Posterior vena cava (tissue), 2 donors: Measurements from ENCODE around the gene PSMF1. TPM values are rescaled to one million over a fixed set of nuclear protein-coding genes. Genes with fewer than 3 reads are reported as not detected.

Experiments used
- DNase-seq: peaks from one replicate; pipeline ENCODE4 v3.0.0-alpha.2; 2020; ENCODE audit warnings: low spot score
- intact Hi-C, 2 donors: fragments of 100-400 bp; cut with DNase I; formaldehyde crosslinking; loops; one replicate each; pipeline versions ENCODE4 v1.14.1 to v1.14.2; 2022 to 2023
- total RNA-seq, 2 donors: library from RNA; stranded (reverse); fragmentation: NEBNext Ultra II Directional; extraction: Animal tissue kit (Norgen Biotek cat#: 25700); gene quantifications; one replicate each; pipeline ENCODE4 v1.2.1, GENCODE V29; 2021
- donor health status: DM: yes; HTN: yes; CAD: no.
- donor health status: DM: yes; HTN: yes; CAD: no.

PSMF1 gene
- total RNA-seq, 2 donors from 2014 or later: 97.6 to 110 TPM

DNA sequence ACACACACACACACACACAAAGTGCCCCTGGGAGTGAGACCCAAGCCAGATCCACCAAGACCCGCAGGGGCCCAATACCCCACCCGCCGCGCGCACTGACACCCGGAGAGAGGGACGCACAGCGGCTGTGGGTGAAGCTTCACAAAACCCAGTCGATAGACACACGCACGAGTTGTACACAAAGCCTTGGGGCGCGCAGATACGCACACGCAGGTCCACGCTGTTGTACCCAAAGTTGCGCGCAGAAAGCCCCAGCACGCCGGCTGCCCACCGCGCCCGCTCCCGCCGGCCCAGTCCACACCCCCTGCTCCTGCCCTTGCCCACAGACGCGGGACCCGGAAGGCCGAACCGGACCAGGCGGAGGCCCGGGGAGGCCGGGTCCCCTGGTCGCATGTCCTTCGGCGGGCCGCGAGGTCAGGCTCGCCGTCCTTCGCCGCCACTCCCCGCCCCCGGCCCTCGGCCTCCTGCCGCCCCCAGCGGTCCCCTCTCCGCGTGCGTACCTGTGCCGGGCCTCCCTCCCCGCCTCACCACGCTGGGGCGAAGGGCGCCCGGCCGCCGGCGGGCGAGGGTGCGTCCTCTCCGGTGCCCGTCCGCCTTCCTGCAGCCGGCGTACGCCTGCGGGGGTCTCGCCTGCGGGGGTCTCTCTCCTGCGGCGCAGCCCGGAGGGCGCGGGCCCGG, 66.4 kb downstream of the PSMF1 start, which contains the start of gene TMEM74B:
TMEM74B (minus strand) TSS at position 344 of the 678 bp plus-strand sequence. CDS start 1,180 bp downstream, outside the sequence.
- DNase-seq: no peak
- intact Hi-C loops: no loop called here

DNA sequence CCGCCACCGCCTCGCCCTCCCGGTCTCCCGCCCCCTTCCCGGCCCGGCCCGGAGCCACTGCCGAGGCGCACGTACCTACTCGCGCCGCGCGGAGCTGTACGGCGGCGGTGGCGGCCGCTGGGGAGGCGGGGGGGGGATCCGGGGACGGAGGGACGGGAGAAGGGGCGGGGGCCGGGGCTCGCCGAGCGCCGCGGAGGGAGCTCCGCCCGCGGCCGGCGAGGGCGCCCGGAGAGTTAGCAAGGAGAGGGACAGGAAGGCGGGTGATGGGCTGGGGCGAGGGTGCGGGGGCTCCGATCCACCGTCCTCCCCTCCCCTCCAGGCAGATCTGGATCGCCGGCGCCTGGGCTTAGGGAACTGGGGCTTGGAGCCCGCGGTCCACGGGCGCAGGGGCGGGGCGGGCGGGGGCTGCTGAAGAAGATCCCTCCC, 66.9 kb downstream of the PSMF1 start:
- DNase-seq: no peak
- intact Hi-C loops: no loop called here

DNA sequence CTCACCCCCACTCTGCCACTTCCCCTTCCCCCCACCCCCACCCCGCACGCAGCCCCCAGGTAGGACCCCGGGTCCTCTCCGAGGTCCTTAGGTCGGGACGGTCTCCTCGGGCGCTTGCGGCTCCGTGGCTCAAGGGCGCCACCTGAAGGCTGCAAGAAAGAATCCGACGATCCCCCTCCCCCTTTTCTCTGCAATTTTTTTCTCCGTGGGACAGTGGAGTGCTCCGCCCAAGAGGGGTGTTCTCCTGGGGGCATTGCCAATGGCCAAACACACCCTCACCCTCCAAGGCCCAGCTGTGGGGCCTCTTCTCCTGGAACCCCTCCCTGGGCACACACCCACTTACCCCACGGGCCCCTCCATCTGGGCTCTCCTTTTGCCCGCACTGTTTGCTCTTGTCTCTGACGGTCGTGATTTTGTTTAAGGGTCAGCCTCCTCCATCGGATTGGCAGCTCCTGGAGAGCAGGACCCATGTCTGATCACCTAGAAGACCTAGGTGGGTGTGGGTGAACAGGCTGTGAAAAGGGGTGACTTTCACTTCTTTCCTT, 67.5 kb downstream of the PSMF1 start:
- intact Hi-C loops: no loop called here
- DNase-seq: no peak

DNA sequence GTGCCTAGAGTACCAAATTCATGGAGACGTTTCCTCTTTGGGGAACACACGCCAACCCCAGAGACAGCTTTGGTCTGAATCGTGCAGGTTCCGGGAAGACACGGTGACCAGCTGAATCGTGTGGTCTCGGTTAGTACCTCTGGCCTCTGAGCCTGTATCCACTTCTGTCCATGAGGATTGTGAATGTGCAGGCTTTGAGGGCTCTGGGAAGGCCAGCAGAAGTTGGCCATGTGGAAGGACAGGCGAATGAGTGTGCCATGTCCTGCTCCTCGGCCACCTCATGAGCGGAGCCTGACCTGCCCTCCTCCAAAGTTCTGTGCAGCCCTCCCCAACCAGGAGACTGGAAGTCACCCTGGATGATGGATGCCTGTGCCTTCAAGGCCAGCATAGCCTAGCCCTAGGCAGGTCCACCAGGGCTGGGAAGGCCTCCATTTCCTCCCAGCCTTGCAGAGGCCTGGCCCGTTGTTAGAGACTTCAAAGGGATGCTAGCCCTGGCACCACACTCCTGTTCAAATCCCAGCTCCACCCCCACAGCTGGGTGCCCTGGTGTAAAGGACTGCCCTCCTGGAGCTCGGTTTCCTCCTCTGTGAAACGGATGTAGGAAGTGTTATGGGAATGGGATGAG, 68.1 kb downstream of the PSMF1 start:
- no peak for DNase-seq
- intact Hi-C loops: no loop called here

DNA sequence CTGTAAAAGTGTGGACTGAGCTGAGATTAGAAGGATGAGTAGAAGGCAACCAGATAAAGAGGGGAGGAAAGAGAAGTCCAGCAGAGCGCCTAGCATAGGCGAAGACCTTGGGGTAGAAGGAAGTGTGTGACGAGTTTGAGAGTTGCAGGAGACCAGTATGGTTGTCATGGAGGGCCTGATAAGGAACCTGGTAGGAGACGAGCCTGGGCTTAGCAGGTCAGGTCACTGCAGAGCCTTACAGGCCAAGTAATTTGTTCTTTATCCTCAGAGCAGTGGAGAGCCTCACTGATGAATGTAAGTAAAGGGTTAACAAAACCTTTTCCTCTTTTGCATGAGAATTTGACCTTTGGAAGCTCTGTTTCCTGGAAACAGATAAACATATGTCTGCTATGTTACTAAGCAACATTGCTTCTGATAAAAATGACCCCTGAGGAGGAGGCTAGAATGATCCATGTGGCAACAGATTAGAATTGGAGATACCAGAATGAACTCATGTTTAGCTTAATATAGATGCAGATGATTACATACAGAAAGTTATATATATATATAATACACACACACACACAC, 69.3 kb downstream of the PSMF1 start:
- DNase-seq: peak; percentile 5

DNA sequence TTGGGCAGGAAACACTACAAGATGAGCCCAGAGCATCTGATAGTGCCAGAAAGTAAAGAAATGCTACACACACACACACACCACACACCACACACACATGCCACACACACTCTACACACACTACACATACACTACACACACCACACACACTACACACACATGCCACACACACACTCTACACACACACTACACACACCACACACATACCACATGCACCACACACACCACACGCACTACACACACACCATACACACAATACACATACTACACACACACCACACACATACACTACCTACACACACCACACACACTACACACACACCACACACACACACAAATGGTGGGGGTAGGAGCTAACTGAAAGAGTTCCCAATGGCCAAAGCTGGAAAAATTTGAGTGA, 69.9 kb downstream of the PSMF1 start:
- intact Hi-C loops: no loop called here
- DNase-seq: no peak

More for the DNA sequence above, 69.3 kb downstream of the PSMF1 start:
- intact Hi-C loops: no loop called here

DNA sequence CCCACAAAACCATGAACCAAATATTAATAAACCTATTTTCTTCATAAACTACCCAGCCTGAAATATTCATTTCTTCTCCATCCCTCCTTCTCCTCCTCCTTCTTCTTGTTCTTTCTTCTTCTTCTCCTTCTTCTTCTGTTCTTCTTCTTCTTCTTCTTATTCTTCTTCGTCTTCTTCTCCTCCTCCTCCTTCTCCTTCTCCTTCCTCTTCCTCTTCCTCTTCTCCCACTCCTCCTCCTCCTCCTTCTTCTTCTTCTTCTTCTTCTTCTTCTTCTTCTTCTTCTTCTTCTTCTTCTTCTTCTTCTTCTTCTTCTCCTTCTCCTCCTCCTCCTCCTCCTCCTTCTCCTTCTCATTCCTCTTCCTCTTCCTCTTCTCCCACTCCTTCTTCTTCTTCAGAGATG, 71.4 kb downstream of the PSMF1 start:
- intact Hi-C loops: no loop called here
- no peak for DNase-seq

DNA sequence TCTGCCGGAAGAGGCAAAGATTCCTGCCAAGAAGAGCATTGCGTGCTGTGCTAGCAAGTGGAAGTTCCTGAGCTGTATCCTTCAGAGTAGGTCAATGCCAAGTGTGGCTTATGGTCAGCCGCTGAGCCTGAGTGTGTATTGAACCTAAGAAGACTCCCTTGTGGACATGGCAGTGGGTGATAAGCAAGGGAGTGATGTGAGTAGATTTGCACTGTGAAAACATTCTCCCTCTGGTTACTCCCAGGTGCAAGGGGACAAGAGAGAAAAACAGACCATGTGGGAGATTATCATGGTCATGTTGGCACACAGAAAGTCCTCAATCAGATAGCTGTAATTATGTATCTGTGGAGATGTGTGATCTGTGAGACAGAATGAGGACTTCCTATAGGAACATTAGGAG, 72.4 kb downstream of the PSMF1 start:
- intact Hi-C loops: no loop called here

DNA sequence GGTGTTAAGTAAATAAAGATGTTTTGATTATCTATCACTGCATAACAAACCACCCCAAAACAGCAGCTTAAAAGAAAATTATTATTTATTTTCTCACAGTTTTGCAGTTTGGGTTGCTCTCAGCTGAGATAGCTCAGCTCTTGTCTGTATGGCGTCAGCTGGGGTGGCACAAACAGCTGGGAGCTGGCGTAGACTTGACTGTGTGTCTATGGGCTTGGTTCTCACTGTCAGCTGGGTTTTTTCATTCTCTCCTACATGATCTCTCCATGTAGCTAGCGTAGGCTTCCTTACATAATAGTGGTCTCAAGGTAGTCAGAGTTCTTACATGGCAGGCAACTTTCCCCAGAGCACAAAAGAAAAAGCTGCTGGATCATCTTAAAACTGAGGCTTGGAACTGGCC, 72.9 kb downstream of the PSMF1 start:
- no peak for DNase-seq
- intact Hi-C loops: no loop called here

More for the DNA sequence above, 72.4 kb downstream of the PSMF1 start:
- DNase-seq: no peak

DNA sequence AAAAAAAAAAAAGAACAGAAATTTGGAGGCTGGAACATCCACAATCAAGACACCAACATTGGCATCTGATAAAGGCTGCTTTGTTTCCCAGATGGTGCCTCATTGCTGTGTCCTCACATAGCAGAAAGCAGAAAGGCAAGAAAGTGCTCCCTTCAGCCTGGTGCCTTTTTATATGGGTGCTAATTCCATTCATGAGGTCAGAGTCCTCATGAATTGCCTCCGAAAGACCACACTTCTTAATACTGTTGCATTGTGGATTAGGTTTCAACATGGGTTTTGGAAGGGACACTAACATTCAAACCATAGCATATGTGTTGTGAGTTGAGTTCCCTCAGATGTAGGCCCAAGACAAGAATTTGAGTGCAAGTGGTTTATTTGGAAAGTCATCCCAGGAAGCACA, 76.8 kb downstream of the PSMF1 start:
- DNase-seq: no peak
- intact Hi-C loops: loop anchor here in 1 of 2 donors (5.0 kb wide), 1 partner anchor 652 kb away; no protein-coding TSS in a partner anchor

DNA sequence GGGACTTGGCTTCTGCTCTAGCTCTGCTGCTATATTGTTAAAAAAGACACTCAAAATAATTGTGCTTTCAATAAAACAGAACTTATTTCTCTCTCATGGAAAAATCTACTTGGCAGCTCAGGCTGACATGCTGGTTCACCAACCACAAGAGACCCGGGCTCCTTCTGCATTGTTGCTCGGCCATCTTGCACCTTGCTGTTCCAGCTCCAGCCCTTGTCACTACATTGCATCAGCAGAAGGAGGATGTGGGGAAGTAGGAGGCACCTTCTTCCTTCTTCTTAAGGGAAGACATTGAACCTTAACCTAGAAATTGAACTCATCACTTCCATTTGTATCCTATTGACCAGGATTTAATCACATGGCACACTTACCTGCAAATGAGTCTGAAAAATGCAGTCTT, 78.2 kb downstream of the PSMF1 start:
- no peak for DNase-seq
- intact Hi-C loops: loop anchor here in 1 of 2 donors (5.0 kb wide), 1 partner anchor 651 kb away; no protein-coding TSS in a partner anchor

DNA sequence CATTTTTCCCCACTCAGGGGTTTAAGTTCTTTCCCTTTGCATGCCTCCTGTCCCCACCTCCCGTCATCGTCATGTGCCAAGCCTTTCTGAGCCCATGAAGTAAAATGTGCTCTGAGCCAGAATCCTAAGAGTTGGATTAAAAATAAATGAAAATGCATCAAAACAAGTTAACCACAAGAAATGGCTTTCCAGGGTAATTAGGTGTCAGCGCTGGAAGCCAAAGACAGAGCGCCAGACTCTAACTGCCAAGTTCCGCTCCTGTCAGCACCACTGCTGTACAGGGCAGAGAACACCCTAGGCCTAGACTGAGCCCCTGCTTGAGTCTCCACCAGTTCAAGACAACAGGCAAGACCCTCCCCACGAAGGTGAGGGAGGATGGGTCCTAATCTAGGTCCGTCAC, 79.4 kb downstream of the PSMF1 start:
- intact Hi-C loops: loop anchor here in 1 of 2 donors (5.0 kb wide), 1 partner anchor 650 kb away; no protein-coding TSS in a partner anchor
- DNase-seq: no peak

DNA sequence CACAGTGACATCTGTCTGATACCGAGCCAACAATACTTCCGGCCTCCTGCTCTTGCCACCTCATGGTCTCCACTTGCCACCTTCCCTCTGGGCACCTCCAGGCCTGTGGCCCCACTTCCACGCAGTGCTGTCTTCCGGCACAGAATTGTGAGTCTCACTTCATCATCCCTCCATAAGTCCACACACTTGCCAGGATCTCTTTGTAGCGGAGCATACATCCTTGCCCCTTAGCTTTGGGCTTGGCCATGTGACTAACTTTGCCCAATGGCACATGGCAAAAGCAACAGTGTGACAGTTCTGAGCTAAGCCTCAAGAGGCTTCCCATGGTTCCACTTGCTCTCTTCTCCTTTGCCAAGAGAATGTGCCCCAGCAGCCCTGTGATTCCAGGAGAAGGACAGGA, 80.3 kb downstream of the PSMF1 start:
- intact Hi-C loops: loop anchor here in 1 of 2 donors (5.0 kb wide), 1 partner anchor 649 kb away; no protein-coding TSS in a partner anchor
- no peak for DNase-seq

DNA sequence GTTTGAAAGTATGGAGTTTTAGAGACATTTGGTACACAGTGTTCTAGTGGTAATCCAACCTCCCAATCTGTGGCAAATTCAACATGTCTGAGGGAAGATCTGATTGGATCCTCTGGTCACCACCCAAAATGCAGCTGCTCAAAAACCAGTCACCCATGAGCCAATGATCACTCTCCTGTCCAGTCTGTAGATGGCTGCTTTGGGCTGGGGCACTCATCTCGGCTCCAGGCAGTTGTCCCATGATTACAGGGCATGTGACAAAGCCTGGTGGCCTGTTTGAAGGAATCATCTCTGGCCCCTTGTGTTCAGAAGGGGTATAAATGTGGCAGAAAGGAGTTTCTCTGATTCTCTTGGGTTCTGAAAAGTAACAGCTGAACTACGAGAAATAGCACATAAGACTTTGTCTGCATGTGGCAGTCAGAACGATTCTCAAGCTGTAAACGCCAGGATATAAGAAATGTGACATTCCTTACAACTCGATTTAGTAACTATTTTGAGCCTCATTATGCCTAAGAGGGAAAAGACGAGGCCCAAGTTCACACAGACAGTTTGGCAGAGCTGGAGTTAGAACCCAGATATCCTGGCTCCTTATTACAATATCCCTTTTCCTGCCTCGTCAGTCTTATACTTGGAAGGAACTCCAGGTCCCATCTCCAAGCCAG, 80.9 kb downstream of the PSMF1 start:
- intact Hi-C loops: loop anchor here in 1 of 2 donors (5.0 kb wide), 1 partner anchor 648 kb away; no protein-coding TSS in a partner anchor
- DNase-seq: no peak

DNA sequence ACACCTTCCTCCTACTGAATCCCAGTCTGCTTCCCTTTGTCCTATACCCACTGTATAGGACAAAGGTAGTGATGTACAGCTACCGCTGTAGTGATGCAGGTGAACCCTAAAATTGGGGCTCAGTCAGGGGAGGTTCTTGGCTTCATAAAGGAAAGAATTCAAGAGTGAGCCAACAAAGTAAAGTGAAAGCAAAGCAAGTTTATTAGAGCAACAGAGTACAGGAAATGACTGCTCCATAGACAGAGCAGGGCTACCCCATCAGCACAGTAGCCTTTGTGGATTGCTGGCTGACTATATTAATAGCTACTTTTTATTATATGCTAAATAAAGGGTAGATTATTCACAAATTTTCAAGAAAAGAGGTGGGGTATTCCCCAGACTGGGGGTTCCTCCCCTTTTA, 81.6 kb downstream of the PSMF1 start:
- no peak for DNase-seq
- intact Hi-C loops: loop anchor here in 1 of 2 donors (5.0 kb wide), 1 partner anchor 647 kb away; no protein-coding TSS in a partner anchor

DNA sequence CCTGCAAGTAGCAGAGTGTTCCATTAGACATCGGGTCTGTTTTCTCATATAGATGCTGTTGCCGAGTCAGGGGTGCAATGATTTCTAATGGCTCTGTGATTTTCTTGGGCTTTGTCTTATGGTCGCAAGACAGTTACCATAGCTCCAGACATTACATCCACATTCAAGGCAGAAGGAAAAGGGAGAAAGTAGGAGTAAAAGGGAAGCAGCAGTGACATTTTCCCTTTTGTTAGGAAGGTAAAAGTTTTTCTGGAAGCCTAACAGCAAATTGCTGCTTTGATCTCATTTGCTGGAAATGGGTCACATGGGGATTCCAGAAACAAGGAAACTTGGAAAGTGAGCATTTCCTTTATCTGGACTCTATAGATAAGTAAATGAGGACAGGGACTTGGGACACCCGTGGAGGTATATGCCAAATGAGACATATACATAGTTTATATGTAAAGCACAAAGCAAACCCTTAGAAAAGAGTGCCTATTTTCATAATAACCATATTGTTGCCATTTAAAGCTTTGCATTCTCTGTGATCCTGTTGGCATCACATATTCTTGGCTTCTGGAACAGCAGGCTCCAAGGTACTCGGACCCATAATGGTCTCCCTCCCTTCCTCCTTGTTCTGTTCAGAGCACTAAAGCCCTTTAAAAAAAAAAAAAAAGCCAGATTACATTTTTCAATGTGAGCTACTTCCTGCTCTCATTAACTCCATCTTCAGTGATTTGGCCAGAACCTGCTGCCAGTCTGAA, 84.5 kb downstream of the PSMF1 start, which contains the start of gene C20orf202:
C20orf202 (plus strand) TSS at position 693 of the 743 bp plus-strand sequence. CDS start 132 bp downstream, outside the sequence.
- intact Hi-C loops: no loop called here
- no peak for DNase-seq

DNA sequence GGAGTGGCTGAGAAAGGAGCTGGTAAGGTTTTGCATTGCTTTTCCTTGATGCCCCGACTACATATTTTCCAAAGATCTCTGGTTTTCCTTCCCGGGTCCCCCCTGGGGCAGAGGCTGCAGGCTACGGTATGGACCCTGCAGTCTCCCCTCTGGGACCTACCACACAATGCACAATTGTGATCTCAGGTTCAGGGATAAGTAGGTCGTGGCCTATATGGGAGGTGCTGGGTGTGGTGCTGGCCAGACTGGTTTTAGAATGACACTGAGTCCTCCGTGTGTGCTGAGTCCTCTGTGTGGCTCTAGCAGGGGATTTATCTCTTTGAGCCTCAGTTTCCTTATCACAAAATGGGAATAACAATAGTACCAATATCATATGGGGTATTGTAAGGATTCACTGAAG, 85.2 kb downstream of the PSMF1 start:
- DNase-seq: no peak
- intact Hi-C loops: no loop called here

DNA sequence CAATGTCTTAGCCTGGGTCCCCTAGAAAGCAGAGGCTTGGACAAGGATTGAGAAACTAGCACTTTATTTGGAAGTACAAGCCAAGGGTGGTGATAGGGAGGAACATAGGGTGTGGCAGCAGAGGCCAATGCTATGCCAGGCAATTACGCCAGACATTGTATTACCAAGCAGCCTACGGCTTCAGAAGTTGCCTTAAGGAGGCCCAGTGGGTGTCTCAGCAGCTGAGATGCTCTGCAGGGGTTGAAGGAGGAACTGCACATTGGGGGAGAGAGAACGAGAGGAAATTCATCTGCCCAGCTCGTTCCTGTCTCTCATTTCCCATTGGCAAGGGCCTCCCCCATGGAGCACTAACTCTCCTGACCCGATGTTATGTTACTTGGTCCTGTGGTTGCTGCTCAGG, 85.7 kb downstream of the PSMF1 start:
- no peak for DNase-seq
- intact Hi-C loops: no loop called here

DNA sequence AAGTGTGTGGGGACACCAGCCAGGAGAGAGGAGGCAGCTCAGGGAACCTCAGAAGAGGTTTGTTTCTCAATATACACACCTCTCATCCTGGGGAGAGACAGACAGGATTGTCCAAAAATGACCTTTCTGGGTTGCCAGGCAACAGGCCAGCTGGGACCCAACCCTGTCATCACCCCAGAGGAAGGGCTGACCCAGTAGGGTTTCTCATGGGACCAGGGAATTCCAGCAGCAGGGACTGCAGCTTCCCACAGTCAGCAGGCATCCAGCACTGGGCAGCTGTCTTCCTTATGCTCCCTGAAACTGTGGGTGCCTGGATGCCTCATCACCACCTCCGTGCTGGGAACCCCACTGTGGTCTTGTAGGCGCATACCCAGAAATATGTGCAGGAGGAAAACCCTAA, 86.2 kb downstream of the PSMF1 start:
- no peak for DNase-seq
- intact Hi-C loops: no loop called here
